NCI-H2171 treated with DMSO at 0.1 percent for 48 hours (cell line): Measurements from ENCODE around the gene ASGR1.
A peak's percentile ranks its signal among the peaks of the same experiment; 100 is the strongest.

Experiments
- DNase-seq: peaks from one replicate; lab custom pipeline; 2025; lab: John Stamatoyannopoulos, UW

The ASGR1 gene

DNA sequence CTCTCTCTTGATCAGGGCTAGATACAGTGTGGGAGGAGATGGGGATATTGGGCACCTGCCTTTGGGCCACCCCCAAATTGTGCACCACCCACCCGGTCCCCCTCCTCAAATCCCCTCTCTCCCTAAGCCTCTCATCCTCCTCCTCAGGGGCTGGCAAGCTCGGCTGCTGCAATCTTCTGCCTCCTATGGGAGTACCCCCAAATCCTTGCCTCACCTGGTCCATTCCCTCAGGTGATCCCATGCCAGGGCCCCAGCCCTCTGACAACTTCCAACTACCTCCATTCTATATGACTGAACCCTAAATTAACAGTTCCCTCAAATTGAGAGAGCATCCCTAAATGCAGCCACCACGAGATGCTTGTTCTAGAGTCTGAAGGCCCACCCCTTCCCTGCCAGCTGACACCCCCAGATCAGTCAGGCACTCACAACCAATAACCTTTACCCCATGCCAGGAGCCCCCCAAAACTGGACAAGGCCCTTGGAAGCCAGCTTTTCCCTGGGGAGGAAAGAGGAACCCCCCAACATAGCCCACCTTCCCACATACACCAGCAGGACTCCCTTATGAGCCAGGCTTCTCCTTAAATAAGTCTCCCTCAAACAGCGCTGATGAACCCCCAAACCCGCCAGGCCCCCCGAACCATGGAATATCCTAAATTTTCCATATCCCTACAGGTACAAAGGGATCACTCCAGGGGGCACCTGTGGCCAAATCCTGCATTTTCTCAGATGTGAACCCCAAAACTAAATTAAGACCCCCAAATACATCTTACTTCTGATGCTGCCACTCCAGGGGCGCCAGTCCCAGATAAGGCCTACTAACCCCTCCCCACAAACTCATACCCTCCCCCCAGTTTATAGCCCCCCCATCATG lies 37.3 kb upstream of the ASGR1 start:
- no peak for DNase-seq

GRCh38 chr17:7215652-7216180 lies 36.5 kb upstream of the ASGR1 start:
- DNase-seq = no peak

- DNase-seq = no peak
Measured at GRCh38 chr17:7215136-7215638, 36.0 kb upstream of the ASGR1 start.

GRCh38 chr17:7214300-7215135 lies 35.3 kb upstream of the ASGR1 start:
- peak; percentile 99 for DNase-seq

- peak; percentile 98 for DNase-seq
Measured at GRCh38 chr17:7213895-7214299, 34.7 kb upstream of the ASGR1 start.

- no peak for DNase-seq
Measured at GRCh38 chr17:7211491-7212273, 32.5 kb upstream of the ASGR1 start.

- no peak for DNase-seq
Measured at GRCh38 chr17:7208754-7209460, 29.7 kb upstream of the ASGR1 start.

DNA sequence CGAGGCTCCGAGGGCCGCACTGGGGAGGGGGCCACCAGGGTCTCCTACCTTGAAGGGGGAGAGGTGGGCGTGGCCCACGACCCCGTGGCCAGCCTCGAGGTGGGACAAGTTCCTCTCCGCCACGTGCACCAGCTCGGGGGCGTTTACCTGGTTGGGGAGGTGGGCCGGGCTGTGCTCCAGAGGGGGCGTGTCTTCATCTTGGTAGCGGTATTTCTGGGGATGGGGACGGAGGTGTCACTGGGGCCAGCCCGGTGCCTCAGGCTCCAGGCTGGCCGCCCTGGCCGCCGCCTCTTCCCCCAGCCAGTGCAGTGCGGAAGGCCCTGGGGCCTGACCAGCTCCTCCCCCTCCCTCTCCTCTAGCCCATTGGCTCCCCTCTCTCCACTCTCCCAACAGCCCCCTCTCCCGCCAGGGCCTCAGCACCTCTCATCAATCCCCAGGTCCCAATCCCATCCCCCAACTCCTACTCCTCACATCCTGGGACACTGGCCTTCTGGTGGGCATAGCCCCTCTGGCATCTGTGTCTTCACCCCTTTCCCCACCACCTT lies 28.9 kb upstream of the ASGR1 start:
- DNase-seq = no peak

DNA sequence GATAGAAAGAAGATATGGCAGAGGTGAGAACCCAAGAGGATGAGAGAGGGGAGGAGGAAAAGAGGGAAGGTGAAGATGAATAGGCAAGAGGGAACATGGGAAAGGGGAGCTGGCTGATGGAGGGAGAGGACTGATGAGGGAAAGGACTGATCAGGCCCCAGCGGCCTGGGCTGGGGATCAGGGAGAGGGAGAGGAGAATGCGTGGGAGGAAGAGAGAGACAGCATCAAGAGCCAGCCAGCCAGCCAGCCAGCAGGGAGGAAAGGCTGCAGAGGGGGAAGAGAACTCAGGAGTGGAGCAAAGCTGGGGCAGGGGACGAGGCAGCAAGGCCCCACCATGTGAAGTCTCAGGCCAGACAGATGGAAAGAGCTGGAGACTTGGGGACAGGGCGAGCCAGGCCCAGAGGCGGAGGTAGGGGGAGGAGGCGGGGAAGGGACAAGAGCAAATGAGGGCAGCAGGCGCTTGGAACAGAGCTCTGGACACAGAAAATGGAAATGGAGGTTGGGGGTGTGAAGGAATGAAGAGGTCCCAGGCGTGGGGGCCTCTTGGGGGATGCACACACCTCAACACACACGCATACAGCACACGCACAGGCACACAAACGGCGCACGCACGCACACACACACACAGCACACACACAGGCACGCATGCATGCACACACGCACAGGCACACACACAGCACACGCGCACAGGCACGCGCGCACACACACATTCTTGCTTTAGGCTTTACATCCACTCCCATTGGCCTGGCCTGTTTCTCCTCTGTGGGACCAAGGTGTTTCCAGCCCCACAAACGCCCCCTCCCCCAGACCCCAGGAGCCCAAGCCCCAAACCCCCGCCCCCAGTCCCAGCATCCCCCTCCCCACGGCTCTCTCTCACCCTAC lies 28.2 kb upstream of the ASGR1 start:
- DNase-seq = no peak

DNA sequence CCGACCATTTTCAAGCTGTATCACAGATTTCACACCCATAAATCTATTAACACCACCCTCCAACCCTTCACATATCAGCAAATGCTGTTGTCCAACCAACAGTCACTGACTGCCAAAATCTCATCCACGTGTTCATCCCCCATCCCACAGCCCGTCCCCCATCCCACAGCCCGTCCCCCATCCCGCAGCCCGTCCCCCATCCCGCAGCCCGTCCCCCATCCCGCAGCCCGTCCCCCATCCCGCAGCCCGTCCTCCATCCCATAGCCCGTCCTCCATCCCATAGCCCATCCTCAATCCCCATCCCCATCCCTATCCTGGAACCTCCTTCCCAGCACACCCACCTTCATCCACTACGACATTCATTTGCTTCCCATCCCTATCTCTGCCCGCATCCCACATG lies 26.4 kb upstream of the ASGR1 start:
- no peak for DNase-seq

DNA sequence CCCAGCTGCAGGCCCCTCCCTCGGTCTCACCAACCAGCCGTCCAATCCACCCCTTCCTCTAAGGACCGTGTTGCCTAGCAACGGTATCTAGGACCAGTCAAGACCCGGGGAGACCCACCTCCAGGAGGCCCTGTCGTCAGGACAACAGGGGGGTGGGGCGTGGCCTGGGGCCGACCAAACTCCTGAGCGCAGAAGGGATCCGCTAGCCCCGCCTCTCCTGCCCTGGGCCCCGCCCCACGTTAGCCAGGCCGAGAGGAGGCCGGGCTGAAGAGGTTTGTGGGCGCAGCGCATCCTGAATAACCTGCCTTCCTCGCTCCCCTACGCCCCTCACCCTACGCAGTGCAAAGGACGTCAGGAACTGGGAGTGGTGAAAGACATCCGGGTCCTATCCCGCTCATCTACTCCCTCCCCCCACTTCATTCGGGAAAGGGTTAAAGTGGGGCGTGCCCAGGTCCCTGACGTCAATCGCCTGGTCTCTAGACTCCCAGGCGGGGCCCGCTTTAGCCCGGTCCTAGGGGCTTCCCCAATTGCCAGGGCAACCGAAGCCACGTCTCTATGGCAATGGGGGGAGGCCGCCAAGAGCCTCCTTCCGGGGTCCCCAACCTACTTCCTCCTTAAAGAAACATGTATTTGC lies 25.8 kb upstream of the ASGR1 start:
- peak; percentile 96 for DNase-seq

GRCh38 chr17:7204336-7204735 lies 25.2 kb upstream of the ASGR1 start:
- peak; percentile 97 for DNase-seq

GRCh38 chr17:7203391-7203790 lies 24.2 kb upstream of the ASGR1 start:
- no peak for DNase-seq

DNA sequence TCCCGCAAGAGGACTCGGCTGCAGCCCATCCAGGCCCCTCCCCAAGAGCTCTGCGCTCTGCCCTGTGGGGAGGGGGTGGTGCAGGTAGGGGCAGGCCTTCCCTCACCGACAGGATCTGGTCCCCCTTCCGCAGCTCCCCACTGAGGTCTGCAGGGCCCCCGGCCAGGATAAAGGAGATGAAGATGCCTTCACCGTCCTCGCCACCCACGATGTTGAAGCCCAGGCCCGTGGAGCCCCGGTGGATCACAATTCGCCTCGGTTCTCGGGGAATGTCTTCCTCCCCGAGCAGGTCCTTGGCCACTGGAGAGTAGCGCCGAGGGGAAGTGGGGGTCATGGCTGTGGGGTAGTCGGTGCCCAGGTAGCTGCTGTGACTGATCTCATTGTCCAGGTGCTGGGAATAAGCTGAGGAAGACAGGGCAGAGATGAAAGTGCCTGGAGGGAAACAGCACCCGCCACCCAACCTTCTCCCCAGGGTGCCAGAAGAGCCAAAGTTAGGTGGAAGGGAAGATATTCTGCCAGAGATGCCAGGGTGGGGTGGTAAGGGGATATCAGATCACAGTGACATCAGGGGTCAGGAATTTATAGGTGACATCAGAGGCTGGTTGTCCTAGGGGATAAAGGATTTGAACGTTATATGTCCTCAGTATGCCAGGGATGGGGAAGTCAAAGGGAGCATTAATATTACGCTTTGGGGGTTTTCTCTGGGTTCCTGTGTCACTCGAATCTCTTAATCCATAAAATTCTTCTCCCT lies 17.7 kb upstream of the ASGR1 start:
- DNase-seq = no peak

- no peak for DNase-seq
Measured at GRCh38 chr17:7195971-7196370, 16.8 kb upstream of the ASGR1 start.

- peak; percentile 95 for DNase-seq
Measured at GRCh38 chr17:7192271-7192937, 13.2 kb upstream of the ASGR1 start.

GRCh38 chr17:7191571-7192270 lies 12.6 kb upstream of the ASGR1 start:
- DNase-seq = peak; percentile 88
